Mesenchymal stem cell (in vitro differentiated cells and primary cell): Measurements from ENCODE around the gene AHDC1.

ENCODE experiments used
- DNase-seq: peaks from one replicate; pipeline ENCODE4 v3.0.0-alpha.2; 2013
- H2AFZ ChIP-seq: one replicate; pipeline ENCODE4 v1.6.1; 2013; ENCODE audit warnings: low read depth, mild to moderate bottlenecking, control low read depth, inconsistent platforms, low read length, moderate library complexity
- H2AK5ac ChIP-seq: 2 replicates; pipeline ENCODE4 v1.6.1; 2013; ENCODE audit warnings: low read length, moderate library complexity, mild to moderate bottlenecking, inconsistent platforms; ENCODE audit not compliant: severe bottlenecking
- H2BK120ac ChIP-seq: one replicate; pipeline ENCODE4 v1.6.1; 2013; ENCODE audit warnings: low read depth, mild to moderate bottlenecking, inconsistent platforms, low read length, moderate library complexity
- H2BK12ac ChIP-seq, 2 experiments: one replicate each; pipeline ENCODE4 v1.6.1; 2013; ENCODE audit warnings: inconsistent platforms in 2 of 2, low read length in 2 of 2, mild to moderate bottlenecking in 2 of 2, moderate library complexity in 2 of 2, control low read depth in 1 of 2
- H2BK15ac ChIP-seq: one replicate; pipeline ENCODE4 v1.6.1; 2013; ENCODE audit warnings: mild to moderate bottlenecking, low read depth, inconsistent platforms; ENCODE audit not compliant: poor library complexity, severe bottlenecking
- H2BK5ac ChIP-seq: 2 replicates; pipeline ENCODE4 v1.6.1; 2013; ENCODE audit warnings: low read depth, mild to moderate bottlenecking, low read length, control low read depth, inconsistent platforms; ENCODE audit not compliant: poor library complexity, severe bottlenecking
- H3K14ac ChIP-seq, 2 experiments: one replicate each; pipeline ENCODE4 v1.6.1; 2013; ENCODE audit warnings: inconsistent platforms in 2 of 2, low read length in 2 of 2, control low read depth in 1 of 2, mild to moderate bottlenecking in 1 of 2, moderate library complexity in 1 of 2
- H3K18ac ChIP-seq, 2 experiments: one replicate each; pipeline ENCODE4 v1.6.1; 2013; ENCODE audit warnings: inconsistent platforms in 2 of 2, low read length in 2 of 2, control low read depth in 1 of 2, low read depth in 1 of 2, mild to moderate bottlenecking in 1 of 2
- H3K23ac ChIP-seq, 2 experiments: one replicate each; pipeline ENCODE4 v1.6.1; 2013; ENCODE audit warnings: inconsistent platforms in 2 of 2, low read length in 2 of 2, mild to moderate bottlenecking in 2 of 2, moderate library complexity in 2 of 2, control low read depth in 1 of 2
- H3K27ac ChIP-seq: 2 replicates; pipeline ENCODE4 v1.5.1; 2013; ENCODE audit warnings: mild to moderate bottlenecking, moderate library complexity, low read length, control low read depth, inconsistent platforms; ENCODE audit not compliant: poor library complexity, severe bottlenecking
- H3K27me3 ChIP-seq, 2 experiments: 2 replicates each; pipeline versions ENCODE4 v1.6.1 to v1.7.0; 2013; ENCODE audit warnings: low read length in 2 of 2, mild to moderate bottlenecking in 2 of 2, moderate library complexity in 2 of 2, control low read depth in 1 of 2, inconsistent platforms in 1 of 2; ENCODE audit not compliant: control insufficient read depth in 1 of 2, insufficient read depth in 1 of 2
- H3K36me3 ChIP-seq, 2 experiments: 2 replicates each; pipeline versions ENCODE4 v1.6.1 to v1.7.0; 2013; ENCODE audit warnings: low read length in 2 of 2, control low read depth in 1 of 2, inconsistent platforms in 1 of 2, low read depth in 1 of 2, mild to moderate bottlenecking in 1 of 2; ENCODE audit not compliant: insufficient read depth in 2 of 2, control insufficient read depth in 1 of 2
- H3K4ac ChIP-seq, 2 experiments: one replicate each; pipeline ENCODE4 v1.6.1; 2013; ENCODE audit warnings: inconsistent platforms in 2 of 2, low read length in 2 of 2, mild to moderate bottlenecking in 2 of 2, moderate library complexity in 2 of 2, control low read depth in 1 of 2, low read depth in 1 of 2
- H3K4me1 ChIP-seq: 2 replicates; pipeline ENCODE4 v1.6.1; 2013; ENCODE audit warnings: low read depth, low read length, control low read depth; ENCODE audit not compliant: control insufficient read depth, insufficient read depth
- H3K4me2 ChIP-seq: 2 replicates; pipeline ENCODE4 v1.6.1; 2013; ENCODE audit warnings: low read length, mild to moderate bottlenecking, inconsistent platforms; ENCODE audit not compliant: poor library complexity, severe bottlenecking
- H3K4me3 ChIP-seq, 2 experiments: 2 replicates each; pipeline versions ENCODE4 v1.5.1 to v1.7.0; 2013; ENCODE audit warnings: low read length in 2 of 2, mild to moderate bottlenecking in 2 of 2, control low read depth in 1 of 2, low read depth in 1 of 2; ENCODE audit not compliant: insufficient read depth in 1 of 2
- H3K79me1 ChIP-seq: replicated peaks from 2 replicates; pipeline ENCODE4 v1.6.1; 2013; ENCODE audit warnings: mild to moderate bottlenecking, control low read depth, low read length, inconsistent platforms; ENCODE audit not compliant: poor library complexity, severe bottlenecking
- H3K9ac ChIP-seq: 2 replicates; pipeline ENCODE4 v1.7.0; 2013; ENCODE audit warnings: mild to moderate bottlenecking, low read length, moderate library complexity
- H3K9me3 ChIP-seq: 2 replicates; pipeline ENCODE4 v1.7.0; 2013; ENCODE audit warnings: mild to moderate bottlenecking, low read length; ENCODE audit not compliant: control insufficient read depth
- H4K8ac ChIP-seq: one replicate; pipeline ENCODE4 v1.6.1; 2013; ENCODE audit warnings: inconsistent platforms, mild to moderate bottlenecking, low read length, moderate library complexity
- H4K91ac ChIP-seq: one replicate; pipeline ENCODE4 v1.6.1; 2013; ENCODE audit warnings: mild to moderate bottlenecking, low read length, inconsistent platforms
- WGBS: methylation state at CpG from one replicate; pipeline ENCODE4 v1.1.7; 2013; ENCODE audit warnings: mixed read lengths; 5-methylcytosine and 5-hydroxymethylcytosine counted together

AHDC1 gene

GRCh38 chr1:27614625-27615344 is 10.8 kb upstream of the AHDC1 start:
- Histone ChIP-seq H3K4me3 (no peak overlapping the region), H2AK5ac (no peak overlapping the region), H3K14ac (peak overlapping the region in 1 of 2 experiments; percentile 85), H3K18ac (peak overlapping the region in 1 of 2 experiments; percentile 16), H2BK15ac (no peak overlapping the region), H3K9ac (no peak overlapping the region), H3K79me1 (no peaks in the 10 kb centered on the region), H2AFZ (no peak overlapping the region), H2BK12ac (no peak overlapping the region), H4K91ac (no peak overlapping the region), H2BK5ac (no peak overlapping the region), H3K4me2 (no peak overlapping the region), H3K27ac (no peak overlapping the region), H3K23ac (no peak overlapping the region), H3K4ac (no peak overlapping the region), H3K9me3 (no peaks in the 10 kb centered on the region), H3K27me3 (peaks cover 54 to 58% of the 10 kb centered on the region in 2 experiments), H2BK120ac (no peak overlapping the region), H3K4me1 (peaks cover 2% of the 10 kb centered on the region), H4K8ac (peak overlapping the region; percentile 43), H3K36me3 (no peaks in the 10 kb centered on the region)
- WGBS, result 14% methylated on average over 26 of the region's 26 CpGs
- DNase-seq, result no peak

GRCh38 chr1:27614043-27614624 is 10.2 kb upstream of the AHDC1 start:
- DNase-seq, result no peak
- H3K23ac ChIP-seq, result no peak overlapping the region
- H3K4ac ChIP-seq, result no peak overlapping the region
- no peaks in the 10 kb centered on the region for H3K79me1 ChIP-seq
- H4K8ac ChIP-seq, result no peak overlapping the region
- no peaks in the 10 kb centered on the region for H3K9me3 ChIP-seq
- H2AFZ ChIP-seq, result no peak overlapping the region
- H3K4me2 ChIP-seq, result no peak overlapping the region
- peak overlapping the region in 1 of 2 experiments; percentile 16 for H3K18ac ChIP-seq
- no peak overlapping the region for H2BK15ac ChIP-seq
- H4K91ac ChIP-seq, result no peak overlapping the region
- H2AK5ac ChIP-seq, result no peak overlapping the region
- H2BK5ac ChIP-seq, result no peak overlapping the region
- H3K14ac ChIP-seq, result peak overlapping the region in 1 of 2 experiments; percentile 85
- WGBS, result 91% methylated on average over 16 of the region's 16 CpGs
- H3K27me3 ChIP-seq, result peaks cover 59 to 60% of the 10 kb centered on the region in 2 experiments
- H3K4me1 ChIP-seq, result peaks cover 2% of the 10 kb centered on the region
- H2BK12ac ChIP-seq, result no peak overlapping the region
- no peaks in the 10 kb centered on the region for H3K36me3 ChIP-seq
- H2BK120ac ChIP-seq, result no peak overlapping the region
- H3K9ac ChIP-seq, result no peak overlapping the region
- H3K4me3 ChIP-seq, result peak overlapping the region in 1 of 2 experiments; percentile 10
- no peak overlapping the region for H3K27ac ChIP-seq

GRCh38 chr1:27612718-27613117 is 8.8 kb upstream of the AHDC1 start:
- H3K4me3 ChIP-seq, result no peak overlapping the region
- no peak overlapping the region for H3K4ac ChIP-seq
- H4K91ac ChIP-seq, result no peak overlapping the region
- no peak overlapping the region for H3K23ac ChIP-seq
- H2BK15ac ChIP-seq, result no peak overlapping the region
- 85% methylated on average over 12 of the region's 12 CpGs for WGBS
- no peak overlapping the region for H3K9ac ChIP-seq
- no peak overlapping the region for H3K4me2 ChIP-seq
- H2BK12ac ChIP-seq, result no peak overlapping the region
- H2BK5ac ChIP-seq, result no peak overlapping the region
- H3K14ac ChIP-seq, result no peak overlapping the region
- H4K8ac ChIP-seq, result no peak overlapping the region
- H3K18ac ChIP-seq, result no peak overlapping the region
- H3K36me3 ChIP-seq, result no peaks in the 10 kb centered on the region
- no peak for DNase-seq
- H2AK5ac ChIP-seq, result no peak overlapping the region
- peaks cover 59 to 61% of the 10 kb centered on the region in 2 experiments for H3K27me3 ChIP-seq
- H3K9me3 ChIP-seq, result no peaks in the 10 kb centered on the region
- H2BK120ac ChIP-seq, result no peak overlapping the region
- no peak overlapping the region for H2AFZ ChIP-seq
- no peak overlapping the region for H3K27ac ChIP-seq
- no peaks in the 10 kb centered on the region for H3K79me1 ChIP-seq
- peaks cover 5% of the 10 kb centered on the region for H3K4me1 ChIP-seq

GRCh38 chr1:27611450-27611849 is 7.5 kb upstream of the AHDC1 start:
- H2AK5ac ChIP-seq, result no peak overlapping the region
- H3K18ac ChIP-seq, result no peak overlapping the region
- H4K91ac ChIP-seq, result no peak overlapping the region
- no peak for DNase-seq
- no peak overlapping the region for H2BK15ac ChIP-seq
- no peak overlapping the region for H3K9ac ChIP-seq
- no peak overlapping the region for H4K8ac ChIP-seq
- no peak overlapping the region for H3K4me3 ChIP-seq
- H3K4me2 ChIP-seq, result no peak overlapping the region
- H3K27ac ChIP-seq, result no peak overlapping the region
- 94% methylated on average over 4 of the region's 4 CpGs for WGBS
- H3K36me3 ChIP-seq, result no peaks in the 10 kb centered on the region
- H2AFZ ChIP-seq, result no peak overlapping the region
- H3K4ac ChIP-seq, result no peak overlapping the region
- H3K14ac ChIP-seq, result no peak overlapping the region
- H2BK5ac ChIP-seq, result no peak overlapping the region
- peaks cover 17% of the 10 kb centered on the region for H3K4me1 ChIP-seq
- peaks cover 53 to 61% of the 10 kb centered on the region in 2 experiments for H3K27me3 ChIP-seq
- H3K79me1 ChIP-seq, result no peaks in the 10 kb centered on the region
- H3K23ac ChIP-seq, result no peak overlapping the region
- H3K9me3 ChIP-seq, result no peaks in the 10 kb centered on the region
- no peak overlapping the region for H2BK120ac ChIP-seq
- H2BK12ac ChIP-seq, result no peak overlapping the region
